Measurements from ENCODE around the gene DEPDC7.
"Not testable (repeated sequence)": the region's sequence is repeated elsewhere in the genome, so short reads cannot be mapped to it uniquely, and the experiment has no call there.

Gene DEPDC7

DNA sequence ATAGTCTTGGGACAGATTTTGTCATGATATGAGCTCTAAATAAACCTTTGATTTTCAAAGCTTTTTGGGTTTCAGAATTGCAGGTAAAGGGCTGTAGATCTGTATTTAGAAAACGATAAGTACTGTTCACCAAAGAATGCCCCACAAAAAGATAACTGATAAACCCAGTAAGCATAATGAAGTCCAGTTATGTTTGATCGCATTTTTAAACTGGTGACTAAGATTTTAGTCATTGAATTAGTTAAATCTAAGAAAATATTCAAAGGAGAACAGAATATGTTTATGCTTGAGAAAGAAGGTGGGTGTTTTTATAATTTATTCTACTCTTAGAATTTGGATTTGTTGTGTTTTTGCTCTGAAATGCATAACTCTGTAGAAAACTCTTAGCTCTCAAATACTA, 11.6 kb downstream of the DEPDC7 start:
- DNase-seq: no peak

DNA sequence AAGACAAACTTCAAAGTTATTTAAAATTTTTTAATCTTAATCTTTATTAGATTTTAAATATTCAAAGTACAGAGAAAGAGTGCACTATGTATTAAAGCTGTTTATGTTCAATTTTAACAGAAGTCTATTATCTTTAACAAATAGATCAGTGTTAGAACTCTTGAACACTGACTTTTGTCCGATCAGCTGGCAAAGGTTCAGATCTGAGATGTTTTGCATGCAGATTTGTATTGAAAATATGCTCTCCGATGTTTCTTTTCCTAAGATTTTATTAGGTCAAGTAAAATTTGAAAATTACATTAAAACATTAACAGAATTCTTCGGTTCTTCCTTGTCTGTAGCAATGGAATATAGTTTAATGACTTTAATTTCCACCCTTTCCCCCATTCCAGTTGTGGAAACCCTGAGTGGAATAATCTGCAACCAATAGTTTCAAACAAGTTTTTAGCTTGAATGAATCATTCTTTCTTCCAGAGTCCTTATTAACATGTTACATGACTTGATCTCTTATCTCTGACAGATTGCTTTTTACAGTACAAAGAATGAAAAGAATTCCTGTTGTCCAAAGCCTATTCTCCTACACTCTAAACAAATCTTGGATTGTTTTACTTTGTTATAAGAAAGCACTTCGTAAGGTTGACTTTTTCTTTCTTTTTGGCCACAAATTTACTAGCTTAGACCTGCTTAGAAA, 12.3 kb downstream of the DEPDC7 start:
- no peak for DNase-seq

DNA sequence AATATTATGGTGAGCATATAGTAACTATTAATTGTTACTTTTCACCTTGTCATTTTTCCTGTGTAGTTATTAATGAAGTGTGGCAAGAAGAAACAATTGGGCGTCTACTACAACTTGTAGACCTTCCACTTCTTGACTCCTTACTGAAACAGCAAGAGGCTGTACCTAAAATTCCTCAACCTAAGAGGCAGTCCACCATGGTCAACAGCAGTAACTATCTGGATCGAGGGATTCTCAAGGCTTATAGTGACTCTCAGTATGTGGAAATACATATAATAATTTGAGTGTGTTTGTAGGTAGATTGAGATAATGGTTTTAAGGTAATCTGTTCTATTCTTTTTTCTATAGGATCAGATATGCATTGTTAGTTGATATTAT, 12.8 kb downstream of the DEPDC7 start:
- DNase-seq: no peak

DNA sequence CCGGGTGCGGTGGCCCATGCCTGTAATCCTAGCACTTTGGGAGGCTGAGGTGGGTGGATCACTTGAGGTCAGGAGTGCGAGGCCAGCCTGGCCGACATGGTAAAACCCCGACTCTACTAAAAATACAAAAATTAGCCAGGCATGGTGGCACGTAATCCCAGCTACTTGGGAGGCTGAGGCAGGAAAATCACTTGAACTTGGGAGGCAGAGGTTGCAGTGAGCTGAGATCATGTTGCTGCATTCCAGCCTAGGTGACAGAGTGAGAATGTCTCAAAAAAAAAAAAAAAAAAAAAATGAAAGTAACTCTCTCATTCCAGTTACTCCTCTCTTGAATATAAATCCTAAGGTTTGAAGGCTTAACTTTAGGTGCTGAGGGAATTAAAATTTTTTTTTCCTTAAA, 13.5 kb downstream of the DEPDC7 start:
- not testable (repeated sequence) for DNase-seq

DNA sequence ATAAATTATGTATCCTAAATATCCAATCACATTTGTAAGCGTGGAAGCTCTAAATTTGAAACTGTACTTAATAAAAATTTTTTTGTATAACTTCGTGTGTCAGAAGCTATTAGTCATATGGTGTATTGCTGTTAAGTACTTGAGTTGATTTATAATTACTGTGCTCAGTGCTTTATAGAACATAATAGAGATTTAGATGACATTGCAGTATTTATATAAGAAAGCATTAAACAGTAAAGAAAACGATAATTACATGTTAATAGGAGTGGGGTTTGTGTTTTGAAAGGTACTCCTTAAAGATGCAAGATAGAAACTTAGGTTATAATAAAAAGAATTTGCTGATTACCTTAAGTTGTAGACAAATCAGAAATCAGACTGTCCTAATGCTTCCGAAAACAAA, 17.8 kb downstream of the DEPDC7 start:
- no peak for DNase-seq

DNA sequence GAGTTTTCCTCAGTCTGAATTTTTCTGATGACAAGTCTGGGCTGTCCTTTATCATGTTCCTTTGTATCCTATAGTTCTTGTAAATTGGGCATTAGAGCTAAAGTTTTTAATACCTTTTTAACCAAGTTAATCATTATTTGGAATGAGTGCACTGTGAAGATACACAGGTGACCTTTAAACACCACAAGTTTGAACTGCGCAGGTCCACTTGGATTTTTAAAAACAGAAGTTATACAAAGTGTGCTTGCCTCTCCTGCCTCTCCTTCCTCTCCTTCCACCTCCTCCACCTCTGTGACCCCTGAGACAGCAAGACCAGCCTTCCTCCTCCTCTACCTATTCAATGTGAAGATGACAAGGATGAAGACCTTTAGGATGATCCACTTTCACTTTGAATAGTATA, 19.3 kb downstream of the DEPDC7 start:
- DNase-seq: no peak

DNA sequence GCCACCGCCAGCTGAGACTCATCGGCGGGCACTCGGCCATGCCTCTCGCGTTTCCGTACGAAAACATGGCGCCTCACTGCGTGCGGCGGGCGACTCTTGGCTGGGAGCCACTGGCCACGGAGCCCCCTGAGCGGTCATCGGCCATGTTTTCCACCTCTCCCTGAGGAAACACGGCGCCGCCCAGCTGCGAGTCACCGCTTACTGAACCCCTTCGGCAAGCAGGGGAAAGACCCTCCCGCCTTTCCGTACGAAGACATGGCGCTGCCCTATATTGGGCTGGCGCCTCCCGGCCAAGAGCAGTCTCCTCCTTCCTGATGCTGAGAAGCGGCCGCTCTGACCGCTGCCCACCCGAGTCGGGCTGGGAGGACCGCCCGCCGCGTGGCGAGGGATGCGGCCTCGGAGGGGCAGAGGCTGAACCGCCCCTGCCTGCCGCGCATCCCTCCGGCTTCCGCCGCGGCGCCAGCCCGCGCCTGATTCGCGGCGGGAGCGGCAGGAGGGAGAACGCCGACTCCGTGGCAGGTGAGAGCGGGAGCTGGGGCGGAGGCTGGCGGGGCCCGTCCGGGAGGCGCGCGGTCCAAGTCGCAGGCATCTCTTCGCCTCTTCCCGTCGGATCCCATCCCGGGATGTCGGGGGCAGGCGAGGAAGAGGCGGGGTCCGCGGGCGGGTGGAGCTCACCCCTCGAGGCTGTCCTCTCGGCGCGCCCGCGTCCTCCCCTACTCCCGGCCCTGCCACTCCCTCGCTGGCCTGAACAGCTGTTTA, 23.8 kb downstream of the DEPDC7 start, which contains the start of gene TCP11L1:
Gene TCP11L1 (plus strand): TSS at position 299 of the 759 bp plus-strand sequence. CDS start 4,202 bp downstream, outside the sequence.
- DNase-seq: peak; percentile 92

DNA sequence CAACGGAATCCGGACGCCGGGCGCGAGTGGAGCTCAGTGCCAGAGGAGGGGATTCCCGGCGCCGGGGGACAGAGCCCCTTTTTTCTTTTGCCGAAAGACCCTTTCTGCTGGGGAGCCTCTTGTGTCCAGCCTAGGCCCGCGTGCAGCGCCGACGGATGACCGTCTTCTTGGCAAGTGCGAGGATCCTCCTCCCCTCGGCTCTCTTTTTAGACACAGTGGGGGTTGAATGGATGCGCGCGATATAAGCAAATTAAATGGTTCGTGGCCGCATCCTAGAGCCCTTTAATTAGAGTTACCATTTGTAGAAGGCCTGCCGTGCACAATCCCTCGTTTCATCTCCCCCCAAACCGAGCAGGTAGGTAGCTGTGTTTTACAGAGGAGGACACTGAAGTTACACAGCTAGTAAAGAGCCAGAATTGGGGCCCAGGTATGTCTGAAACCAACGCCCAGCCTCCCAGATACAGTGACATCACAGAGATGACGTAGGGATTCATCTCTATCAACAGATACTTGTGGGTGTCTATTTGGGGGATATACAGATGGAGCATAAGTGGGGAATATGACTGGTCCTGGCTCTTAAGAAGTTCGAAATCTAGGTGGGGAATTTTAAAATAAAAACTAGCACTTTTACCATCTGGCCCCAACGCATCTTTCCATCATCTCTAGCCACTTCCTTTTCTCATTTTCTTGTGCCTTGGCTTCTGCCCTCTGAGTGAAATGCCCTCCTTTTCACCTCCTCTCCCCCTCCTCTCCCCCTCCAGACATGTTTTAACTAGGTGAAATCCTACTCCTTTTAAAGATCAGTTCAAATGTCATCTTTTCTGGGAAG, 24.6 kb downstream of the DEPDC7 start:
- peak; percentile 77 for DNase-seq

DNA sequence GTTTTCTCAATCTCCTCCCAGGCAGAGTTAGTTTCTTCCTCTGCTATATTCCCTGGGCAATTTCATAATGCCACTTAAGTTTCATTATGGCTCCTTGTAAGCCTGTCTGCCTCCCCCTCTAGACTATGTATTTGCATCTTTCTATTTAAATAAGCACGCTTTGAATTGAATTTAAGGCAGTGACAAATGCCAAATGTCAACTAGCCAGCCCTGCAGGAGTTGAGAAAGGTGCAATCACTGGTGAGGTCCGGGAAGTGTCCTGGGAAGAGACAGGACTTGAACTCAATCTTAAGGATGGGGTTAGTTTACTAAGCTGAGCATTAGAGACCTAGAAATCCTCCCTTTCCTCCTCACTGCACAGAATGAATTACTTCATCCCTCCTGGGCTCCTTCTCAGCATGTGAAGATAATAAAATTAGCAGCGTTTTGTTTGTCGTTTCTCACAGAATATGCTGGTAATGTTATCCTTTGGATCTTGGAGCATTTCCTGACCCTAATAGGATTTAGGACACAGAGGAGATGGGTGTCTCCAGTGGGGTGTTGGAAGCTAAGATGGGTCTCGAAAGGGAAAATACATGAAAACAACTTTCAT, 25.3 kb downstream of the DEPDC7 start:
- DNase-seq: no peak

DNA sequence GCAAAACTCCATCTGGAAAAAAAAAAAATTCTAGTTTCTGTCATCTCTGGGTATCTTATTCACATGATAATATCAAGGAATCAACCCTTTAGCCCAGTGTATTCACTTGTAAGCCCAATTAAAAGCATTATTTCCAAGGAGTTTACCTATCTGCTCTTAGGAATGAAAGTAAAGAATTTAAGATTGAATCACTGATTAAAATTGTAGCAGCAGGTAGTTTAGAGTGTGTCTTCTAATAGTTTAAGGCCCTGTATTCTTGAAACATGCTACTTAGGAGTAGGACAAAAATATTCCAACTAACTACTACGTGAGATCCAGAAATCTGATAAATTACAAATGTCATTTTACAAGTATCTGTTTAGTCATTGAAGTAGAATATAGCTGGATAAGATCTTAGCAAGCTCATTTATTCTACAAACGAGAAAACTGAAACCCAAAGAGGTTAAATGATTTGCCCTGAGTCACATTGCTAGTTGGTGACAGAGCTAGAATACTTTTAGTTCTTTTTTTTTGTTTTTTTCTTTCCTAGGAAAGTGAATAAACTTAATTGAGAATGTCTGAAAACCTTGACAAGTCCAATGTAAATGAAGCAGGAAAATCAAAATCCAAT, 27.6 kb downstream of the DEPDC7 start:
- no peak for DNase-seq

DNA sequence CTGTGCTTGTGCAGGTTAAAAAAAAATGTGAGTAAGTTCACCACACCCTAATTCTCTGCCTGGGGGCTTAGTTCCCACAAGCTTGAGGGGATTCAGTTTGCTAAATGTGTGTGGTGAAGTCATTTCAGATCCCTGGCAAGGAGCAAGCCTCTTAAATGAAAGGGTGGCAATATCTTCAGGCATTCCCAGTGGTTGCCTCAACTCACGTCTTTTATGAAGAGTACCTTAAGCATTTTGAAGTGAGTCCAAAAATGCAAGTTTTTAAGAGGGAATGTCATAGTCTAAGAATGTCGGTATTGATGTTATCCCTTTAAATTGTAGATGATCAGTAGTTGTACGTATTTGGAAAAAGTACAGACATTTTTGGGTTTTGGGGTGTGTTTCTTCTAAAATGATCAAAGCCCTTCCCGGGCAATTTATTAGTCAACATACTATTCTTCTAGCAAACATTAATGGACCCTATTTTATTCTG, 28.6 kb downstream of the DEPDC7 start:
- no peak for DNase-seq

DNA sequence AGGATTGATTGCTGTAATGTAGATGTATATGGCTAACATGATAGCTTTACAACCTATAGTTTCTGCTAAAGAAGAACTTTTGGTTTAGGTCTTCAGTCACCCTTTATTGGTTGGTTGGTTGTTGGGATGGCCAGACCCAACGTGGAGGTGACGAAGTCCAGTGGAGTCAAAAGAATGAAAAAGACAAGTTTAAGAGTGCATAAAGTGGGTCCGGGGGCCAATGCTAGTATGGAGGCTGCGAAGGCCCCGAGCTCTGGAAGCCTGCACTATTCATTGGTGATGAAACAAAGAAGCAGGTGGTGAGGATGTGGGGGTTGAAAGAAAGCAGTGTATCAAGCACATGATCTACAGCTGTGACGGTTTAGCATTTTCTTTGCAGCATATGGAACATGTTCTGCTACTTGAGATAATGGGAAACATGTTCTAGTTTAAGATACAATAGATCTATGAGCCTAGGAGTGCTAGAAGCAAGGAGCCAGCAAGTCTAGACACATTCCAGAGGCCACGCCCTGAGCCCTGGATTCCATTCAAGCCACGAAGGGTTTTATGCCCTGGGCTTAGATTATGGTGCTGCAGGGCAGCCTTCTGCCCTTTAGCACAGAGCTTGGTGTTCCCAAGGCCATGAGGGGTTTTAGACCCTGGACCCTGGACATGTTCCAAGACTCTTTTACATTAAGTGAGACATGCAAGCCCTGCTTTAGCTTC, 30.0 kb downstream of the DEPDC7 start:
- DNase-seq: no peak

DNA sequence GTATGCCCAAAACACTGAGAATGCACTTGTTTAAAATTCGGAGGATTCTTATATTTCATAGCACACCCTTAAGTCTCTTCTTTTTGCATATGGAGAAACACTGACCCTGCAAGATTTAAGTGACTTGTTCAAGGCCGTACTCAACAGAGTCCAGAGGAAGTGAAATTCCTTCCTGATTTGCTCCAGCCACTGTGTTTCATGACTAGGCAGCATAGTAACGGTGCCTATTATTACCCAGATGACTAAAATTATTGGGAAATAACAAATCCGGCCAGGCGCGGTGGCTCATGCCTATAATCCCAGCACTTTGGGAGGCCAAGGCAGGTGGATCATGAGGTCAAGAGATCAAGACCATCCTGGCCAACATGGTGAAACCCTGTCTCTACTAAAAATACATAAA, 33.0 kb downstream of the DEPDC7 start:
- DNase-seq: not testable (repeated sequence)

DNA sequence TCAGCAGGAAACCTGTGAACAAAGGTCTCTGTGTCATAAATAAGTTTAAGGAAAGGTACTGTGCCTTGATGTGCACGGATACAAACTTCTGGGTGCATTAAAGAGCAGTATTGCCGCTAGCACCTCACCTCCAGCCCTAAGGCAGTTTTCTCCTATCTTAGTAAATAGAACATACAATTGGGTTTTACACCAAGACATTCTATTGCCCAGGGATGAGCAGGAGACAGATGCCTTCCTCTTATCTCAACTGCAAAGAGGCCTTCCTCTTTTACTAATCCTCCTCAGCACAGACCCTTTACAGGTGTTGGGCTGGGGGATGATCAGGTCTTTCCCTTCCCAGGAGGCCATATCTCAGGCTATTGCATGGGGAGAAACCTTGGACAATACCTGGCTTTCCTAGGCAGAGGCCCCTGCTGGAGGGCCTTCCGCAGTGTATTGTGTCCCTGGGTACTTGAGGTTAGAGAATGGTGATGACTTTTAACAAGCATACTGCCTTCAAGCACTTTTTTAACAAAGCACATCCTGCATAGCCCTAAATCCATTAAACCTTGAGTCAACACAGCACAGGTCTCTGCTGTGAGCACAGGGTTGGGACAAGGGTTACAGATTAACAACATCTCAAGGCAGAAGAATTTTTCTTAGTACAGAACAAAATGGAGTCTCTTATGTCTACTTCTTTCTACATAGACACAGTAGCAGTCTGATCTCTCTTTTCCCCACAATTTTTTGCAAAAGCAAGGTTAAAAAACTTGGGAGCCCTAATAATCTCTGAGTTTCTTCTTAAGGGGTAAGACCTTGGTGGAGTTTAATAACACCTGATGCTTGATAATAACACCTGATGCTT, 34.1 kb downstream of the DEPDC7 start:
- not testable (repeated sequence) for DNase-seq

DNA sequence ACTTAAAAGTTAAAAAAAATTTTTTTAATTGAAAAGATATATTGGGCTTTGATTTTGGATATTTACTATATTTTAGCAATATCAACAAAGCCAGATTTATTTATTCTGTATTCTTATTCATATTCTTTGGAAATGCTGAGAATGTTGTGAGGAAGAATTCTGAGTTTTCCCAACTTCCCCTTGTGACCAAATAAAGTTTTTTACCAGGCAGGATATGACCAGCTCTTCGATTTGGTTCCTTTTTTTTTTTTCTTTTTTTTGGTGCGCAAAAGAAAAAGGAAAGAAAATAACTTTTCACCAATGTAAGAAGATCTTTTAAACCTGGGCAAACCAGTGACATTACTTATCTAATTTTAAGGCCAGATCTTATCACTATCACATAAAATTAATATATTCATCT, 36.6 kb downstream of the DEPDC7 start:
- no peak for DNase-seq

DNA sequence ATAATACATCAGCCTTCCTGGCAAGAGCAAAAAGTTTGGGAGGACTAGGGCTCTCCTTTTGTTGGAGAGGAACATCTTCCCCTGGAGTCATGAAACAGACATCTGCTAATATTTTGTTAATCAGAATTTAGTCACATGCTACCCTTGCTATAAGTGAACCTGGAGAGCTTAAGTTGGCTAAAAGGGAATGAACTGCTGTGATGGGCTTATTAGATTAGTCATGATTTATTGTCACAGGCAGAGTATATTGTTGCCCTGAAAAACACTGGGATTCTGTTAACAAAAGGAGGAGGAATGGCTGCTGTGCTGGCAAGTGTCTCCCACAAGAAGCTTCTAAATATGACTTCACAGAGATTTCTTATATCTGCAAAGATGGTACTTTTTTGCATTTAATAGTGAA, 39.7 kb downstream of the DEPDC7 start:
- no peak for DNase-seq

DNA sequence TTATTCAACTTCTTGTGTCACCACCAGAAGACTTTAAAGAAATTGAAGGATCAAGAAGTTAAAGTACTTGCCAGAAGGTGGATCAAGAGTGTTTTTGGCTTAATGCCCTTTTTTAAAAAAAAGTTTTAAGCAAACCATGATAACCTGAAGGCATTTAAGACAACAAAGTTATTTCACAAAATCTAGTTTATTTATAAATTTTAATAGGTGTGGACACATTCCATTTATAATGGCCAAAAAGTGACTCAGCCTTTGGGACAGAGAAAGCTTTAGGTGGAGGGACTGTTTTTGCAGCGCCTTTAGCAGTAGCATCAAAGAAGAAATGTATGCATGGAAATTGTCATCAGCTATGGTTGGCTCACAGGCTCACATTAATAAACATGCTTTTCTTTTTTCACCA, 41.6 kb downstream of the DEPDC7 start:
- DNase-seq: no peak

DNA sequence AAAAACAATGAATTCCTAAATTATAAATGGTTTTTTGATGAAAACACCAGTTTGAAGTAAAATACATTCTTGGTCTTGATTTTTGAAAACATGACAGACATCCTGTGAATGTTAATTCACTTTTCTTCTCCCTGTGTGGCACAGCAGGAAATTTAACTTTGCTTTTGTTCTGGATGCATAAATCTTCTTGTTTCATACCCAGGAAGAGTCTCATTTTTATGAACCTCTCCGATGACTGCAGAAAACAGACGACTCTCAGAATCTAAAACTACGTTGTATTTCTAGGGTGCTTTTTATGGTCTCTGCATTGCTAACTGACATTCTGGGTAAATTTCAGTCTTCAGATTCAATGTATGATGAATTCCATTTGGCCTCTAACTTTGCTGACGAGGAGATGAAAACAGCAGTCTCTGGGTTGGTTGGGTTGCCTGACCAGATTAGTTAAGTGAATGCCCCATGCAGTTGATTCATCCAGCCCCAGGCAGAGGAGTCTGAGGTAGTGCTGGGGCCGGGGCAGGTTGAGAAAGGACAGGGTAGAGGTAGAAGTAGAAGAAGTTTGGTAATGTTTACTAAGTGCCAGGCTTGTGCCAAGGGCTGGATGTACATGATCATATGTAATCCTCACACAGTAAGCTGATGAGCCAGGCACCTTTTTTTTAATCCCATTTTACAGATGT, 43.8 kb downstream of the DEPDC7 start:
- DNase-seq: no peak

DNA sequence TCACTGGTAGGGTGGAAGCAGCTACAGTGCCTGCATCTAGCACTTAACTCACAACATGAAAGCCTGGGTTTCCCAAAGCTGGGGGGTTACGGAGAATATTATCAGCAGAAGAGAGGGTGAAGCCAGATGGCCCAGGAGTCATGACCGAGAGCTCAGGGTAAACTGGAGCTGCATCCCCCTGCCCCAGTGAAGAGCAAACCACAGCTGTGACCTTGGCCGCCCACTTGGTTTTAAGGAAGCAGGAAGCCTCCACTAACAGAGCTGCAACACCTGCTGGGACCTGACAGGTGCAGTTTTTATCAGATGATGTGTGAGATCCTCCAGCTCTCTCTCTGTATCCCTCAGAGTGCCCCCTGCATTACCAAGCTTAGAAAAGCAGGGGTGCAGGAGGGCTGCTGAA, 44.6 kb downstream of the DEPDC7 start:
- DNase-seq: no peak

DNA sequence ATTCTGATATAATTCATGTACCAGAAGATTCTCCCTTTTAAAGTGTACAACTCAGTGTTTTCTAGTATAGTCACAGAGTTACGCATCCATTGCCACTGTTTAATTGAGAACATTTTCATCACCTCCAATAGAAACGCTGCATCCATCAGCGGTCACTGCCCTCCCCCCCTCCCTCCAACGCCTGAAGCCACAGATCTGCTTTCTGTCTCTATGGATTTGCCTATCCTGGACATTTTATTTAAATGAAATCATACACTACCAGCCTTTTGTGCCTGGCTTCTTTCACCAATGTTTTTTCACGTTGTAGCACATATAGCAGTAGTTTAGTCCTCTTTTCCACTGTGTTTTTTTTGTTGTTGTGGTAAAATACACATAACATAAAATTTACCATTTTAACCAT, 46.5 kb downstream of the DEPDC7 start:
- DNase-seq: no peak
